ENCODE results near the gene KIAA1328. TPM values are rescaled to one million over a fixed set of nuclear protein-coding genes. Genes with fewer than 3 reads are reported as not detected.

The KIAA1328 gene
- total and polyA plus RNA-seq, 8 donors: 2.1 to 5.2 (median 3.6) TPM

GRCh38 chr18:37244618-37245017 is 415.7 kb downstream of the KIAA1328 start:
- FAIRE-seq (no peak), DNase-seq (no peak), ATAC-seq (no peak)
- intact Hi-C loops (cut with DNase I): no loop called here
- H3K36me3 ChIP-seq: no peaks in the 10 kb centered on the region
- 96% methylated on average over 13 of the region's 13 CpGs for WGBS, 2 donors
- no peaks in the 10 kb centered on the region for H3K9me3 ChIP-seq
- H3K27me3 ChIP-seq: no peaks in the 10 kb centered on the region
- H3K27ac ChIP-seq: no peak overlapping the region
- TF ChIP-seq, protein P1, sequence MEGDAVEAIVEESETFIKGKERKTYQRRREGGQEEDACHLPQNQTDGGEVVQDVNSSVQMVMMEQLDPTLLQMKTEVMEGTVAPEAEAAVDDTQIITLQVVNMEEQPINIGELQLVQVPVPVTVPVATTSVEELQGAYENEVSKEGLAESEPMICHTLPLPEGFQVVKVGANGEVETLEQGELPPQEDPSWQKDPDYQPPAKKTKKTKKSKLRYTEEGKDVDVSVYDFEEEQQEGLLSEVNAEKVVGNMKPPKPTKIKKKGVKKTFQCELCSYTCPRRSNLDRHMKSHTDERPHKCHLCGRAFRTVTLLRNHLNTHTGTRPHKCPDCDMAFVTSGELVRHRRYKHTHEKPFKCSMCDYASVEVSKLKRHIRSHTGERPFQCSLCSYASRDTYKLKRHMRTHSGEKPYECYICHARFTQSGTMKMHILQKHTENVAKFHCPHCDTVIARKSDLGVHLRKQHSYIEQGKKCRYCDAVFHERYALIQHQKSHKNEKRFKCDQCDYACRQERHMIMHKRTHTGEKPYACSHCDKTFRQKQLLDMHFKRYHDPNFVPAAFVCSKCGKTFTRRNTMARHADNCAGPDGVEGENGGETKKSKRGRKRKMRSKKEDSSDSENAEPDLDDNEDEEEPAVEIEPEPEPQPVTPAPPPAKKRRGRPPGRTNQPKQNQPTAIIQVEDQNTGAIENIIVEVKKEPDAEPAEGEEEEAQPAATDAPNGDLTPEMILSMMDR (IDR thresholded peaks at IDR 0.05): no peak
- H3K4me3 ChIP-seq: no peak overlapping the region
- no peaks in the 10 kb centered on the region for H3K4me1 ChIP-seq

DNA sequence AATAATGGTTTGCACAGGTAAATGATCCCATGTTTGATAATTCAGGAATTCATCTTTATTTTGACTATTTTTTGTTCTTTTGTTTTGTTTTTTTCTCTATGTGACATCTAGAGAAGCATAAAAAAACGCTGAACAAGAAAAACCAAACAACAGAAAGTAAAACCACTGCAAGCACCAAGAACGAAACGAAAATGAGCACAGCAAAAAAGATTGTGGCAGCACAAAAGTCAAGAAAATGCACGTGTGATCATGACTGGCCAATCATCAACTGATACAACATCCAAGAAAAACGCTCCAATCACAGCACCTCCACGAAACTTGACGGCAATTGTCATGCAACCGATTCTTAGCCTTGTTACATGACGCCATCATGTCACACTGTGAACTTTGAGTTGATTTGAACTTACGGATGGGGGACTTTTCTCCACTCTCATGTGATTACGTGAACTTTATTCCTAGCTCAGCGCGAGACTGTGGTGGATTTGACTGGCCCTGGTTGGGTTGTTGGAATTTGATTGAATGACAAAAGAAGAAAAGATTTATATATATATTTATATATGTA is 417.9 kb downstream of the KIAA1328 start:
- DNase-seq (no peak), FAIRE-seq (no peak), ATAC-seq (no peak)
- no peaks in the 10 kb centered on the region for H3K4me1 ChIP-seq
- H3K9me3 ChIP-seq: no peaks in the 10 kb centered on the region
- H3K27ac ChIP-seq: no peak overlapping the region
- 89 to 93% methylated on average over 13 of the region's 13 CpGs for WGBS, 2 donors
- intact Hi-C loops (cut with DNase I): no loop called here
- no peaks in the 10 kb centered on the region for H3K27me3 ChIP-seq
- no peak overlapping the region for H3K4me3 ChIP-seq
- TF ChIP-seq, protein P1 (IDR thresholded peaks at IDR 0.05): no peak
- no peaks in the 10 kb centered on the region for H3K36me3 ChIP-seq

- H3K27me3 ChIP-seq: no peaks in the 10 kb centered on the region
- TF ChIP-seq, protein P1 (IDR thresholded peaks at IDR 0.05): no peak
- no peak overlapping the region for H3K4me3 ChIP-seq
- intact Hi-C loops (cut with DNase I): no loop called here
- FAIRE-seq (no peak), ATAC-seq (no peak), DNase-seq (no peak)
- 87 to 88% methylated on average over 10 of the region's 10 CpGs for WGBS, 2 donors
- no peaks in the 10 kb centered on the region for H3K36me3 ChIP-seq
- H3K27ac ChIP-seq: no peak overlapping the region
- H3K9me3 ChIP-seq: no peaks in the 10 kb centered on the region
- no peaks in the 10 kb centered on the region for H3K4me1 ChIP-seq
These were observed 418.7 kb downstream of the KIAA1328 start for GRCh38 chr18:37247497-37248161.

DNA sequence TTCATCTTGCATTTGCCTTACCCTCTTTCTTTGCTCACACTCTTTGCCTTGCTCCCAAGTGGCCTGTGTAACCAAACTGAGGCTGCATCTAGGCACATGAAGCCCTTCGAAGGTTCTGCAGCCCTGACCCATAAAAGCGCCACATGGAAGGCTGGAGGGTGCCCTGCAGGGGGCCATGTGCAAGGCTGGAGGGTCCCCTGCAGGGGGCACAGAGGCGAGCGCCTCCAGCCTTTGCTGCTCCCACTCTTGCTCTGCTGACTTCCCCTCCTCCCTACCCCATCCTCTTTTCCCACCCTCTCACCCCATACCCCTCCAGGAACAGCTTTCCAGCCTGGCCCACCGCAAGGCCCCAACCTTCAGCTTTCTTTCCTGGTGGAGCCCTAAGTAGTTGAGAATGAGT is 419.4 kb downstream of the KIAA1328 start:
- no peak for ATAC-seq
- Histone ChIP-seq H3K4me1 (no peaks in the 10 kb centered on the region), H3K27ac (no peak overlapping the region), H3K36me3 (no peaks in the 10 kb centered on the region), H3K4me3 (no peak overlapping the region), H3K9me3 (no peaks in the 10 kb centered on the region), H3K27me3 (no peaks in the 10 kb centered on the region)
- intact Hi-C loops (cut with DNase I): no loop called here
- DNase-seq: no peak
- WGBS, 2 donors: 91% methylated on average over 5 of the region's 5 CpGs
- TF ChIP-seq, protein P1 (IDR thresholded peaks at IDR 0.05): no peak
- FAIRE-seq: no peak

GRCh38 chr18:37249171-37249886 is 420.4 kb downstream of the KIAA1328 start:
- Histone ChIP-seq H3K36me3 (no peaks in the 10 kb centered on the region), H3K9me3 (no peaks in the 10 kb centered on the region), H3K27me3 (no peaks in the 10 kb centered on the region), H3K4me1 (no peaks in the 10 kb centered on the region), H3K4me3 (no peak overlapping the region), H3K27ac (no peak overlapping the region)
- intact Hi-C loops (cut with DNase I): no loop called here
- ATAC-seq (no peak), FAIRE-seq (no peak), DNase-seq (no peak)
- WGBS, 2 donors: 83 to 89% methylated on average over 11 of the region's 11 CpGs
- TF ChIP-seq, protein P1 (IDR thresholded peaks at IDR 0.05): no peak
